GM13976 (cell line): ENCODE measurements around the gene PLXNA2.

ENCODE experiments used
- DNase-seq: peaks from one replicate; pipeline ENCODE4 v3.0.0; 2012; ENCODE audit warnings: low spot score
- in situ Hi-C: fragments of 300-500 bp; cut with MboI; formaldehyde crosslinking; loops from one replicate; pipeline ENCODE4 v1.12.0; 2022; ENCODE audit warnings: low sequenced_read_pairs, mixed read lengths, inconsistent platforms; ENCODE audit not compliant: unreplicated experiment
- TF ChIP-seq, protein P1 (sequence below): IDR thresholded peaks from 2 replicates; pipeline ENCODE4 v1.5.1; 2012; ENCODE audit warnings: borderline replicate concordance, mild to moderate bottlenecking; ENCODE audit not compliant: insufficient read depth; ENCODE audit errors: extremely low read depth, missing control alignments, control extremely low read depth

The PLXNA2 gene

GRCh38 chr1:208028526-208028925, 215.7 kb downstream of the PLXNA2 start:
- TF ChIP-seq, protein P1, sequence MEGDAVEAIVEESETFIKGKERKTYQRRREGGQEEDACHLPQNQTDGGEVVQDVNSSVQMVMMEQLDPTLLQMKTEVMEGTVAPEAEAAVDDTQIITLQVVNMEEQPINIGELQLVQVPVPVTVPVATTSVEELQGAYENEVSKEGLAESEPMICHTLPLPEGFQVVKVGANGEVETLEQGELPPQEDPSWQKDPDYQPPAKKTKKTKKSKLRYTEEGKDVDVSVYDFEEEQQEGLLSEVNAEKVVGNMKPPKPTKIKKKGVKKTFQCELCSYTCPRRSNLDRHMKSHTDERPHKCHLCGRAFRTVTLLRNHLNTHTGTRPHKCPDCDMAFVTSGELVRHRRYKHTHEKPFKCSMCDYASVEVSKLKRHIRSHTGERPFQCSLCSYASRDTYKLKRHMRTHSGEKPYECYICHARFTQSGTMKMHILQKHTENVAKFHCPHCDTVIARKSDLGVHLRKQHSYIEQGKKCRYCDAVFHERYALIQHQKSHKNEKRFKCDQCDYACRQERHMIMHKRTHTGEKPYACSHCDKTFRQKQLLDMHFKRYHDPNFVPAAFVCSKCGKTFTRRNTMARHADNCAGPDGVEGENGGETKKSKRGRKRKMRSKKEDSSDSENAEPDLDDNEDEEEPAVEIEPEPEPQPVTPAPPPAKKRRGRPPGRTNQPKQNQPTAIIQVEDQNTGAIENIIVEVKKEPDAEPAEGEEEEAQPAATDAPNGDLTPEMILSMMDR: no peak
- in situ Hi-C loops: no loop called here
- DNase-seq: no peak

- TF ChIP-seq, protein P1: no peak
- no peak for DNase-seq
- in situ Hi-C loops: no loop called here
Measured at GRCh38 chr1:208027861-208028260, 216.3 kb downstream of the PLXNA2 start.

GRCh38 chr1:208026880-208027438, 217.2 kb downstream of the PLXNA2 start:
- TF ChIP-seq, protein P1: no peak
- DNase-seq: no peak
- in situ Hi-C loops: no loop called here

- no peak for DNase-seq
- TF ChIP-seq, protein P1: no peak
- in situ Hi-C loops: no loop called here
Measured at GRCh38 chr1:208025031-208025430, 219.2 kb downstream of the PLXNA2 start.

GRCh38 chr1:208024406-208024805, 219.8 kb downstream of the PLXNA2 start:
- no peak for DNase-seq
- TF ChIP-seq, protein P1: no peak
- in situ Hi-C loops: no loop called here

DNA sequence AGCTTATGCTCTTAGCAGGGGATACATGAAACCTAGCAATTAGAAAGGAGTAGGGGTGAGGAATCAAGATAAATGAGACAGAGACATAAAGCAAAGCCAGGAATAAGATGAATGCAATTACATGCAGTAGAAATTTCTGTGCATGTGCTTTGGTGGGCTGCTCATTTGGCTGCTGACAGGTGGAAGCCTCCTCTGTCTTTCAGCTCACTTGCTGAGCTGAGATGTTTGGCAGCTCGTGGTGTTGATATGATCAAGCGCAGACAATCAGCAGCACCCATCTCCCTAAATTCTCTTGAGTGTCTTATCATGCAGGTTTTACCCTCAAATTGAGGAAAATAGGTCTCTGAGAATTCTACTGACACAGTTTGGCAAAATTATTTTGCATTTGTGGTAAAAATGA, 224.9 kb downstream of the PLXNA2 start:
- in situ Hi-C loops: loop anchor here (10.0 kb wide), 1 partner anchor 226 kb away; the partner anchor contains the start of gene PLXNA2
- no peak for DNase-seq
- TF ChIP-seq, protein P1: no peak
